GM11168 (cell line): Measurements from ENCODE around the gene NCAPG2.
"Not testable (repeated sequence)": the region's sequence is repeated elsewhere in the genome, so short reads cannot be mapped to it uniquely, and the experiment has no call there.

Experiments used
- in situ Hi-C: fragments of 300-500 bp; cut with MboI; formaldehyde crosslinking; loops from one replicate; pipeline ENCODE4 v1.12.0; 2022; ENCODE audit warnings: low sequenced_read_pairs; ENCODE audit not compliant: unreplicated experiment

The NCAPG2 gene

GRCh38 chr7:158710651-158711102, 6.1 kb upstream of the NCAPG2 start:
- in situ Hi-C loops, result no loop called here

- in situ Hi-C loops, result no loop called here
These were observed 3.0 kb upstream of the NCAPG2 start for GRCh38 chr7:158707610-158708009.

GRCh38 chr7:158706710-158707590, 2.3 kb upstream of the NCAPG2 start:
- in situ Hi-C loops, result no loop called here

- in situ Hi-C loops, result no loop called here
These were observed 1.7 kb upstream of the NCAPG2 start for GRCh38 chr7:158706273-158706704.

- in situ Hi-C loops, result no loop called here
These were observed 738 bp upstream of the NCAPG2 start for GRCh38 chr7:158705234-158705850.

GRCh38 chr7:158703679-158704523, 703 bp downstream of the NCAPG2 start:
- in situ Hi-C loops, result not testable (repeated sequence)

GRCh38 chr7:158702944-158703343, 1.7 kb downstream of the NCAPG2 start:
- in situ Hi-C loops, result no loop called here

GRCh38 chr7:158702196-158702595, 2.4 kb downstream of the NCAPG2 start:
- in situ Hi-C loops, result no loop called here

- in situ Hi-C loops, result no loop called here
These were observed 4.6 kb downstream of the NCAPG2 start for GRCh38 chr7:158700008-158700407.

- in situ Hi-C loops, result loop anchor here (10.0 kb wide), 1 partner anchor 275 kb away; no protein-coding TSS in a partner anchor
These were observed 5.3 kb downstream of the NCAPG2 start for GRCh38 chr7:158699341-158699740.

- in situ Hi-C loops, result loop anchor here (10.0 kb wide), 1 partner anchor 276 kb away; no protein-coding TSS in a partner anchor
These were observed 5.9 kb downstream of the NCAPG2 start for GRCh38 chr7:158698657-158699195.

- in situ Hi-C loops, result loop anchor here (10.0 kb wide), 1 partner anchor 277 kb away; no protein-coding TSS in a partner anchor
These were observed 7.0 kb downstream of the NCAPG2 start for GRCh38 chr7:158697597-158697996.

- in situ Hi-C loops, result loop anchor here (10.0 kb wide), 1 partner anchor 279 kb away; no protein-coding TSS in a partner anchor
These were observed 8.7 kb downstream of the NCAPG2 start for GRCh38 chr7:158695726-158696452.

- in situ Hi-C loops, result loop anchor here (10.0 kb wide), 1 partner anchor 280 kb away; no protein-coding TSS in a partner anchor
These were observed 9.5 kb downstream of the NCAPG2 start for GRCh38 chr7:158695056-158695455.

GRCh38 chr7:158694650-158695049, 10.0 kb downstream of the NCAPG2 start:
- in situ Hi-C loops, result loop anchor here (10.0 kb wide), 1 partner anchor 280 kb away; no protein-coding TSS in a partner anchor

- in situ Hi-C loops, result no loop called here
These were observed 15.1 kb downstream of the NCAPG2 start for GRCh38 chr7:158689488-158689887.

GRCh38 chr7:158687406-158687805, 17.2 kb downstream of the NCAPG2 start:
- in situ Hi-C loops, result no loop called here

GRCh38 chr7:158685693-158686092, 18.9 kb downstream of the NCAPG2 start:
- in situ Hi-C loops, result no loop called here

- in situ Hi-C loops, result no loop called here
These were observed 20.3 kb downstream of the NCAPG2 start for GRCh38 chr7:158684329-158684728.
